GM19395 (cell line): ENCODE results near the gene KCNMB3.

Experiments used
- ATAC-seq: cut with Tn5 transposase; IDR thresholded peaks from one replicate; pipeline ENCODE4 v1.9.1; 2021; ENCODE audit warnings: mild to moderate bottlenecking, moderate library complexity; ENCODE audit not compliant: unreplicated experiment

Gene KCNMB3

GRCh38 chr3:179200790-179201189 lies 50.1 kb downstream of the KCNMB3 start:
- ATAC-seq: no peak

- ATAC-seq: no peak
Observed at GRCh38 chr3:179196700-179197099, 54.2 kb downstream of the KCNMB3 start.

DNA sequence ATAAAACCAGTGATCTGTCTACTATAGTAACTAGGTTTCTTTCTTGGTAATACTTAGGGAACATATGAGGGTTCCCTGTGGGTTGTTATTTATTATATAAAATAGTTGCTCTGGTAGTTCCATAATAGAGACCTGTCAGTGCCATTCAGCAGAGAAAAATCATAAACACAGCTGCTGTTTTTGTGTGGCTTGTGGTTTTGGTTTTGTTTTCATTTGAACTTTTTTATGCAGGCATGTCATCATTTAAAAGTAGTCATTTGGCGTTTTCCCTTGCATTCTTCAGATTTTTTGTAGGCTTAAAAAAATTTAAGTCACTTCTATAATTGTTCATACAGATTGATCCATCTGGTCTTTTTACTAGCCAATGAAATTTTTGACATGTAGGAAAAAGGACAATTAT lies 54.8 kb downstream of the KCNMB3 start:
- ATAC-seq: peak; percentile 93

DNA sequence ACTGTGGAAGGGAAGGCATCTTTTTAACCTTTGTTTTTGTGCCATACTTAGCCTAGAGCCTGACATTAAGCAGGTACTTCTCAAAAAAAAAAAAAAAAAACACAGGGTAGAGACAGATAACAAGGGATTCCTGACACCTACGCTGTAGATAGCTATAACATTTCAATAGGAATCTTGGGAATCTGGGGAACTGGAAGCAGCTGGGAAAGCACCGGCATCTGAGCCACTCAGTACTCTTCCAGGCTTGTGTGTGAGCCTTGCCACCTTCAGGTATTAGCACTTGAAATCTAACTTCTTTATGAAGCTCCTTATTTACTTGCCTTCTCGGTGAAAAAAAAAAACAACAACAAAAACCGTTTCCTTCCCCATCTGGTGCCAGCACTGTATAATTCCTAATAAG lies 56.0 kb downstream of the KCNMB3 start:
- ATAC-seq: no peak
